Tibial nerve (tissue), 4 donors: ENCODE data around the gene THRA. TPM values are rescaled to one million over a fixed set of nuclear protein-coding genes. Genes with fewer than 3 reads are reported as not detected.

ENCODE experiments used
- DNase-seq, 2 donors: peaks; one replicate each; pipeline ENCODE4 v3.0.0-alpha.2; 2019; ENCODE audit warnings: low spot score in 2 of 2
- H3K27ac ChIP-seq, 4 donors: fragments of 200-600 bp; sonication (generic) in 3 of 4; one replicate each; pipeline ENCODE4 v1.5.1; 2017 to 2019; ENCODE audit warnings: mild to moderate bottlenecking in 1 of 4
- H3K27me3 ChIP-seq, 2 donors: fragments of 200-600 bp; sonication (generic) in 1 of 2; one replicate each; pipeline versions ENCODE4 v1.5.1 to v1.6.0; 2017 to 2019
- H3K36me3 ChIP-seq, 3 donors: fragments of 200-600 bp; sonication (generic); one replicate each; pipeline ENCODE4 v1.5.1; 2018 to 2019
- H3K4me1 ChIP-seq, 4 donors: fragments of 200-600 bp; sonication (generic) in 3 of 4; one replicate each; pipeline ENCODE4 v1.5.1; 2017 to 2019
- H3K4me3 ChIP-seq, 4 donors: fragments of 200-600 bp; sonication (generic) in 3 of 4; one replicate each; pipeline ENCODE4 v1.5.1; 2017 to 2019; ENCODE audit warnings: mild to moderate bottlenecking in 1 of 4, moderate library complexity in 1 of 4
- H3K9me3 ChIP-seq, 4 donors: fragments of 200-600 bp; sonication (generic) in 3 of 4; one replicate each; pipeline ENCODE4 v1.5.1; 2017 to 2019
- EP300 ChIP-seq, 2 donors: sonication (generic); formaldehyde crosslinking; IDR thresholded peaks; one replicate each; pipeline ENCODE4 v1.6.1; 2017; ENCODE audit warnings: antibody characterized with exemption in 2 of 2, mild to moderate bottlenecking in 1 of 2
- POLR2A ChIP-seq, 2 donors: fragments of 450-650 bp; IDR thresholded peaks; one replicate each; pipeline ENCODE4 v1.6.1; 2017; ENCODE audit warnings: antibody characterized with exemption in 2 of 2, mild to moderate bottlenecking in 2 of 2, moderate library complexity in 2 of 2
- WGBS, 2 donors: methylation state at CpG; one replicate each; pipeline ENCODE4 v1.1.5; 2018; 5-methylcytosine and 5-hydroxymethylcytosine counted together
- total RNA-seq, 4 donors: library from RNA; depleted of rRNA; stranded (reverse); fragments of >200 nt; gene quantifications; one replicate each; pipeline ENCODE4 v1.1.0, GENCODE V29; 2016
- TF ChIP-seq, protein P1 (sequence below), 5 experiments: fragments of 200-600 bp in 3 of 5; fragments of 450-650 bp in 2 of 5; sonication (generic) in 3 of 5; IDR thresholded peaks; one replicate each; pipeline ENCODE4 v1.5.1; 2016 to 2019; ENCODE audit warnings: antibody characterized with exemption in 5 of 5, mild to moderate bottlenecking in 3 of 5, moderate library complexity in 2 of 5

THRA gene
- total RNA-seq, 4 donors from 2014 or later = 65.4 to 86.1 (median 78.4) TPM

GRCh38 chr17:40027614-40028012 is 35.2 kb upstream of the THRA start:
- DNase-seq = no peak
- no peak for TF ChIP-seq EP300 (IDR thresholded peaks at IDR 0.05)
- TF ChIP-seq, protein P1, sequence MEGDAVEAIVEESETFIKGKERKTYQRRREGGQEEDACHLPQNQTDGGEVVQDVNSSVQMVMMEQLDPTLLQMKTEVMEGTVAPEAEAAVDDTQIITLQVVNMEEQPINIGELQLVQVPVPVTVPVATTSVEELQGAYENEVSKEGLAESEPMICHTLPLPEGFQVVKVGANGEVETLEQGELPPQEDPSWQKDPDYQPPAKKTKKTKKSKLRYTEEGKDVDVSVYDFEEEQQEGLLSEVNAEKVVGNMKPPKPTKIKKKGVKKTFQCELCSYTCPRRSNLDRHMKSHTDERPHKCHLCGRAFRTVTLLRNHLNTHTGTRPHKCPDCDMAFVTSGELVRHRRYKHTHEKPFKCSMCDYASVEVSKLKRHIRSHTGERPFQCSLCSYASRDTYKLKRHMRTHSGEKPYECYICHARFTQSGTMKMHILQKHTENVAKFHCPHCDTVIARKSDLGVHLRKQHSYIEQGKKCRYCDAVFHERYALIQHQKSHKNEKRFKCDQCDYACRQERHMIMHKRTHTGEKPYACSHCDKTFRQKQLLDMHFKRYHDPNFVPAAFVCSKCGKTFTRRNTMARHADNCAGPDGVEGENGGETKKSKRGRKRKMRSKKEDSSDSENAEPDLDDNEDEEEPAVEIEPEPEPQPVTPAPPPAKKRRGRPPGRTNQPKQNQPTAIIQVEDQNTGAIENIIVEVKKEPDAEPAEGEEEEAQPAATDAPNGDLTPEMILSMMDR (IDR thresholded peaks at IDR 0.05) = no peak
- TF ChIP-seq POLR2A (IDR thresholded peaks at IDR 0.05) = no peak
- Histone ChIP-seq H3K4me1 (peaks cover 0 to 17% (median 6%) of the 10 kb centered on the region in 4 donors), H3K9me3 (no peaks in the 10 kb centered on the region), H3K4me3 (no peak overlapping the region), H3K27ac (peak overlapping the region in 2 of 4 donors; percentile 26 to 30), H3K36me3 (peaks cover 5 to 96% (median 29%) of the 10 kb centered on the region in 3 donors), H3K27me3 (no peaks in the 10 kb centered on the region)
- WGBS, 2 donors = 65 to 73% methylated on average over 5 of the region's 5 CpGs

GRCh38 chr17:40028595-40028994 is 34.2 kb upstream of the THRA start:
- Histone ChIP-seq H3K4me3 (no peak overlapping the region), H3K4me1 (peaks cover 0 to 17% (median 6%) of the 10 kb centered on the region in 4 donors), H3K27ac (no peak overlapping the region), H3K27me3 (no peaks in the 10 kb centered on the region), H3K9me3 (no peaks in the 10 kb centered on the region), H3K36me3 (peaks cover 5 to 96% (median 39%) of the 10 kb centered on the region in 3 donors)
- no peak for DNase-seq
- TF ChIP-seq EP300 (IDR thresholded peaks at IDR 0.05) = no peak
- TF ChIP-seq, protein P1 (IDR thresholded peaks at IDR 0.05) = no peak
- TF ChIP-seq POLR2A (IDR thresholded peaks at IDR 0.05) = no peak
- WGBS, 2 donors = 86 to 90% methylated on average over 13 of the region's 13 CpGs

DNA sequence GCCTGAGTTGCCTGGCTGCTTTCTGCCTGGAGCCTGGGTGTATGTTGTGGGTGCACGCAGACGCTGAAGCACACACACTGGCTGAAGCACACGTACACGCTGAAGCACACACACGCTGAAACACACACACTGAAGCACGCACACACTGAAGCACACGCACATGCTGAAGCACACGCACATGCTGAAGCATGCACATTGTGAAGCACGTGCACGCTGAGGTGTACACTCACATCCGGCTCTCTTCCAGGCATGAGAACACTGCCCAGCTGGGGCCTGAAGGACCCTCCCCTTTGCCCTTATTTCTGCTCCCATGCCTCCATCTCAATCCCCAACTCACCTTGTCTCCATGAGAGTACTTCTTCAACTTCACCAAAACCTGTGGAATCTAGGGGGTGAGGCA is 31.1 kb upstream of the THRA start:
- no peaks in the 10 kb centered on the region for H3K27me3 ChIP-seq
- H3K36me3 ChIP-seq = peaks cover 5 to 96% (median 40%) of the 10 kb centered on the region in 3 donors
- DNase-seq = no peak
- TF ChIP-seq EP300 (IDR thresholded peaks at IDR 0.05) = no peak
- no peak for TF ChIP-seq POLR2A (IDR thresholded peaks at IDR 0.05)
- TF ChIP-seq, protein P1 (IDR thresholded peaks at IDR 0.05) = no peak
- H3K4me1 ChIP-seq = peaks cover 0 to 7% (median 3%) of the 10 kb centered on the region in 4 donors
- 86 to 95% methylated on average over 11 of the region's 11 CpGs for WGBS, 2 donors
- no peak overlapping the region for H3K27ac ChIP-seq
- H3K9me3 ChIP-seq = no peaks in the 10 kb centered on the region
- H3K4me3 ChIP-seq = no peak overlapping the region

DNA sequence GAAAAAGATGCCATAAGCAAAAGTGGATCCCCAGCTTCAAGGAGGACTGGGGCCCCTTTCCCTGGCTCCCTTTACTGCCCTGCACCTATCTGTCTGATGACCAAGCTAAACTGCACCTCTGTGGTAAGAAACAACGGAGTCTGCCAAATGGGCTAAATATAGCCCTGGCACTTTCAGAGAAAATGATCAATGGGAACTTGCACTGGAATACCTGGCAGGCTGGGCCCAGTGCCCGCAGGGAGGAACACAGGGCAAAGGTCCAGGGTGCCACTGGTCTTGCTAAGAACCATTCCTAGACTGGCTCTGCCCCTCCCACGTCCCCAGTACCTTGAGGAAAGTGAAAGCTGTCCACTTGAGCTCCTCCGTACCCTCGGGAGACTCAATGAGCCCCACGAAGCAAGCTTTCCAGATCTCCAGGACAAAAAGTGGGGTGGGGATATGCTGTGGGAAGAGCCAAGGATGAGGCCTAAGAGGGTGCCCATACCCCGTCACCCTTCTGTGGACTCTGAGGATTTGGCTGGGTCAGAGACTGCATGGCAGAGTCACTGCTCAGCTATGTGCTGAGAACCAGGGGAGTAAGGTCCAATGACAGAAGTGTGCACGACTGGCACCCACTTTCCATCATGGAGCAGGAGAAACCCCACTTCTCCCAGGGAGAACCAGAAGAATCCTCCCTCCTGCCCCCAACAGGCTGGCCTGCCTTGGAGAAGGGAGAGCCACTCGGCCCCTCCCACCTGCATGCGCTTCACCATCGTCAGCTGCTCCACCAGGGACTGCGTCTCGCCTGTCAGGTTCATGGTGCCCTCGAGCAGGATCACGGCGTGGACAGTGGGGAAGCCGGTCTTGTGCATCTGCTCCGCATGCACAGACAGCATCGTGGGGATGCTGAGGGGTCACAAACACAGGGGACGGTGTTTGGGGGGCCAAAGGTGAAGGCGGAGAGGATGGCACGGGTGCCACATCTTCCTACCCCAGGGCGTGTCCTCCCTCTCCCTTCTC is 30.1 kb upstream of the THRA start:
- H3K36me3 ChIP-seq = peaks cover 5 to 94% (median 39%) of the 10 kb centered on the region in 3 donors
- peak overlapping the region in 1 of 4 donors; percentile 34 for H3K27ac ChIP-seq

More for the DNA sequence above, 30.1 kb upstream of the THRA start:
- TF ChIP-seq POLR2A (IDR thresholded peaks at IDR 0.05) (no peak), EP300 (IDR thresholded peaks at IDR 0.05) (no peak)
- TF ChIP-seq, protein P1 (IDR thresholded peaks at IDR 0.05) = no peak
- H3K27me3 ChIP-seq = no peaks in the 10 kb centered on the region
- H3K4me3 ChIP-seq = no peak overlapping the region
- H3K9me3 ChIP-seq = no peaks in the 10 kb centered on the region
- no peak for DNase-seq
- 87 to 89% methylated on average over 14 to 23 of the region's 23 CpGs for WGBS, 2 donors
- H3K4me1 ChIP-seq = no peaks in the 10 kb centered on the region
